Measurements from ENCODE around the gene ABLIM2. TPM values are rescaled to one million over a fixed set of nuclear protein-coding genes. Genes with fewer than 3 reads are reported as not detected.

Gene ABLIM2
- total RNA-seq, 1 experiment from 2014 or later: 1.0 TPM

DNA sequence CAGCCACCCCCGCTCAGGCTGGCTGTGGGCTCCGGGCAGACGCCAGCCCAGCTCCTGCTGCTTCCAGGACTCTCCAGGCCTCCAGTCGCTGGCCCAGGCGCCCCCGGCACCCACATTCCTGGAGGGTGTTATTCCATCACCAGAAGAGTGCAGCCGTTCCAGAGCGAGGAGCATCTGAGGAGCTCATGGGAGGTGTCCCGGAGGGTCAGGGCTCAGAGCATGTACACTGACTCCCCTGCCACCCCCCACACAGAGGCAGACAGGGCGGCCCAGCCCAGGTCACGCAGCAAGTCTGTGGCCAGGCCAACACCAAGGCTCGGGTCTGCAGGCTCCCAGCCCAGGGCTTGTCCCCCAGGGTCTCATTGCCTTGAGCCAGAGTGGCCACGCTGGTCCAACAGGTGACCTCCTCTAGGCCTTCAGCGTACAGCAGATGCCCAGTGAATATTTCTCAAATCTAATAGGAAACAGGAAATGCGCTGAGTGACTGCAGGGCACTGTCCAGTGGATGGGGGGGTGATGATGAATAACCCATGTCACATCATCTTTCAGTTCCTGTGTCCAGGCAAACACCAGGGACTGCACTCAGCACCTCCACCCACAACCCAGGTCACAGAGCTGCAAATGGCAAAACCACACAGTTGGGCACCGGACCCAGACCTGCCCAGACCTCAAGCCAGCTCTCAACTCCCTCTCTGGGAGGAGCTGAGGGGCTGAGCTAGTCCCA lies 37.2 kb downstream of the ABLIM2 start:
- no peaks in the 10 kb centered on the region for H3K36me3 Mint-ChIP-seq (ENCODE audit: insufficient read depth in 1 of 3, low read depth in 3 of 3)
- Histone ChIP-seq H2BK20ac (ENCODE audit: low read depth, low read length, poor library complexity, severe bottlenecking) (no peak overlapping the region), H2BK5ac (ENCODE audit: insufficient read length, low read length) (no peak overlapping the region), H3K9me3 (ENCODE audit: control insufficient read depth, low read depth, low read length) (no peaks in the 10 kb centered on the region), H3K14ac (ENCODE audit: insufficient read depth, low read length) (peak overlapping the region; percentile 12; the same call in 1 of the 2 replicates), H3K79me1 (ENCODE audit: insufficient read depth, low read depth, low read length, poor library complexity, severe bottlenecking) (no peaks in the 10 kb centered on the region), H3K9ac (ENCODE audit: extremely low read depth, insufficient read length, low read length) (no peak overlapping the region), H3K27me3 (ENCODE audit: insufficient read depth, low read length) (no peaks in the 10 kb centered on the region), H3T11ph (ENCODE audit: low read length) (no peak overlapping the region), H3K23ac (ENCODE audit: insufficient read length, low read depth, low read length) (no peak overlapping the region), H4K5ac (ENCODE audit: insufficient read length, low read depth, low read length) (no peak overlapping the region), H3K4ac (ENCODE audit: low read depth, low read length) (no peak overlapping the region), H2BK15ac (ENCODE audit: low read depth, low read length) (no peak overlapping the region), H2BK12ac (ENCODE audit: insufficient read length, low read depth, low read length) (no peak overlapping the region), H3K4me2 (ENCODE audit: insufficient read depth, insufficient read length, low read length) (no peak overlapping the region), H3K4me1 (ENCODE audit: insufficient read depth, low read length) (no peaks in the 10 kb centered on the region), H2AFZ (ENCODE audit: low read length) (no peak overlapping the region), H3K79me2 (ENCODE audit: insufficient read depth, low read length) (no peaks in the 10 kb centered on the region), H3K56ac (ENCODE audit: insufficient read length, low read depth, low read length) (no peak overlapping the region), H4K91ac (ENCODE audit: insufficient read length, low read depth, low read length) (no peak overlapping the region), H3K18ac (ENCODE audit: insufficient read length, low read depth, low read length) (no peak overlapping the region), H4K20me1 (ENCODE audit: control insufficient read depth, insufficient read depth, insufficient read length) (no peaks in the 10 kb centered on the region), H2AK5ac (ENCODE audit: insufficient read length, low read length) (no peak overlapping the region), H3K27ac (ENCODE audit: insufficient read length, low read depth, low read length) (no peak overlapping the region), H4K8ac (replicated peaks; ENCODE audit: insufficient read length, low read depth, low read length) (no peak overlapping the region), H2BK120ac (ENCODE audit: low read depth, low read length, poor library complexity, severe bottlenecking) (no peak overlapping the region), H3K23me2 (ENCODE audit: insufficient read length, low read depth, low read length, poor library complexity, severe bottlenecking) (no peaks in the 10 kb centered on the region)
- H3K4me1 Mint-ChIP-seq: peaks cover 3 to 16% of the 10 kb centered on the region in 2 experiments
- no peaks in the 10 kb centered on the region; the same call in 1 of the 2 replicates for H3K27me3 Mint-ChIP-seq (ENCODE audit: low read depth)
- no CpG with 5 or more reads among the region's 16 CpGs for WGBS (ENCODE audit: extremely low coverage, insufficient read length, low lambda C conversion rate)
- no peak overlapping the region for H3K4me3 Mint-ChIP-seq
- TF ChIP-seq CTCF (conservative IDR thresholded peaks at IDR 0.05): no peak
- no peak for DNase-seq
- H3K9me3 Mint-ChIP-seq: peaks cover 0 to 5% of the 10 kb centered on the region in 2 experiments; a peak in 3 of 5 replicates
- H3K27ac Mint-ChIP-seq: no peak overlapping the region
